HTR-8/SVneo (cell line): ENCODE results near the gene MAP1B.
"Not testable (repeated sequence)": the region's sequence is repeated elsewhere in the genome, so short reads cannot be mapped to it uniquely, and the experiment has no call there.

ENCODE experiments used
- DNase-seq: peaks from one replicate; pipeline ENCODE4 v3.0.0; 2011; ENCODE audit warnings: low spot score, mixed read lengths; ENCODE audit not compliant: insufficient read length
- FAIRE-seq: peaks from 2 replicates; lab custom pipeline; 2011; peaks lifted over from hg19 to GRCh38; lab: Jason Lieb, UNC

MAP1B gene

GRCh38 chr5:72156946-72157624, 49.8 kb downstream of the MAP1B start:
- DNase-seq: no peak
- no peak for FAIRE-seq

GRCh38 chr5:72157625-72157962, 50.3 kb downstream of the MAP1B start:
- no peak for DNase-seq
- no peak for FAIRE-seq

GRCh38 chr5:72159501-72159911, 52.2 kb downstream of the MAP1B start:
- FAIRE-seq (no peak), DNase-seq (no peak)

GRCh38 chr5:72160329-72160728, 53.1 kb downstream of the MAP1B start:
- DNase-seq (no peak), FAIRE-seq (no peak)

GRCh38 chr5:72160959-72161358, 53.7 kb downstream of the MAP1B start:
- FAIRE-seq (no peak), DNase-seq (no peak)

- DNase-seq (no peak), FAIRE-seq (no peak)
These were observed 54.7 kb downstream of the MAP1B start for GRCh38 chr5:72161951-72162350.

GRCh38 chr5:72163349-72163983, 56.2 kb downstream of the MAP1B start:
- no peak for FAIRE-seq
- DNase-seq: no peak

GRCh38 chr5:72166070-72166979, 59.0 kb downstream of the MAP1B start:
- DNase-seq: no peak
- FAIRE-seq: no peak

GRCh38 chr5:72167257-72167656, 60.0 kb downstream of the MAP1B start:
- FAIRE-seq (no peak), DNase-seq (no peak)

- FAIRE-seq: no peak
- DNase-seq: no peak
These were observed 60.5 kb downstream of the MAP1B start for GRCh38 chr5:72167804-72168203.

GRCh38 chr5:72170101-72170500, 62.8 kb downstream of the MAP1B start:
- DNase-seq (no peak), FAIRE-seq (no peak)

- FAIRE-seq, DNase-seq: not testable (repeated sequence)
These were observed 63.9 kb downstream of the MAP1B start for GRCh38 chr5:72171181-72171580.

- DNase-seq: no peak
- FAIRE-seq: no peak
These were observed 64.4 kb downstream of the MAP1B start for GRCh38 chr5:72171667-72172066.

GRCh38 chr5:72172786-72173185, 65.5 kb downstream of the MAP1B start:
- DNase-seq: no peak
- no peak for FAIRE-seq

GRCh38 chr5:72177538-72177937, 70.3 kb downstream of the MAP1B start:
- no peak for FAIRE-seq
- no peak for DNase-seq

GRCh38 chr5:72179028-72179815, 71.9 kb downstream of the MAP1B start:
- FAIRE-seq (peak; percentile 92), DNase-seq (peak; percentile 86)

- no peak for DNase-seq
- no peak for FAIRE-seq
These were observed 72.7 kb downstream of the MAP1B start for GRCh38 chr5:72179816-72180440.

GRCh38 chr5:72180925-72181324, 73.7 kb downstream of the MAP1B start:
- FAIRE-seq: peak; percentile 67

GRCh38 chr5:72182686-72183085, 75.4 kb downstream of the MAP1B start:
- no peak for FAIRE-seq
- no peak for DNase-seq

More at GRCh38 chr5:72180925-72181324, 73.7 kb downstream of the MAP1B start:
- no peak for DNase-seq

GRCh38 chr5:72183101-72183520, 75.8 kb downstream of the MAP1B start:
- DNase-seq: no peak
- FAIRE-seq: no peak
